ENCODE results near the gene WDR70.

- TF ChIP-seq CTCF (IDR thresholded peaks at IDR 0.05; ENCODE audit: low read depth, low read length, missing input control), result no peak
- TF ChIP-seq RAD21 (IDR thresholded peaks at IDR 0.05), result no peak
- TF ChIP-seq REST (IDR thresholded peaks at IDR 0.05), result no peak
- no peak for TF ChIP-seq ZBTB33 (IDR thresholded peaks at IDR 0.05)
- no peak for TF ChIP-seq MAX (IDR thresholded peaks at IDR 0.05)
- no peak for TF ChIP-seq HNF4A (conservative IDR thresholded peaks at IDR 0.05)
- TF ChIP-seq TAF1 (conservative IDR thresholded peaks at IDR 0.05), result no peak
- TF ChIP-seq YY1 (IDR thresholded peaks at IDR 0.05), result no peak
- no peak for TF ChIP-seq JUND (IDR thresholded peaks at IDR 0.05)
Observed at GRCh38 chr5:37712750-37713149, 333.6 kb downstream of the WDR70 start.

Measured in liver (tissue), 3 donors.